HG03097 (cell line): ENCODE measurements around the gene CPN1.
A peak's percentile ranks its signal among the peaks of the same experiment; 100 is the strongest.
"Not testable (repeated sequence)": the region's sequence is repeated elsewhere in the genome, so short reads cannot be mapped to it uniquely, and the experiment has no call there.

ENCODE experiments used
- ATAC-seq: cut with Tn5 transposase; IDR thresholded peaks from one replicate; pipeline ENCODE4 v1.9.1; 2021; ENCODE audit not compliant: unreplicated experiment, low FRiP score

CPN1 gene

GRCh38 chr10:100025576-100025975, 56.1 kb downstream of the CPN1 start:
- no peak for ATAC-seq

DNA sequence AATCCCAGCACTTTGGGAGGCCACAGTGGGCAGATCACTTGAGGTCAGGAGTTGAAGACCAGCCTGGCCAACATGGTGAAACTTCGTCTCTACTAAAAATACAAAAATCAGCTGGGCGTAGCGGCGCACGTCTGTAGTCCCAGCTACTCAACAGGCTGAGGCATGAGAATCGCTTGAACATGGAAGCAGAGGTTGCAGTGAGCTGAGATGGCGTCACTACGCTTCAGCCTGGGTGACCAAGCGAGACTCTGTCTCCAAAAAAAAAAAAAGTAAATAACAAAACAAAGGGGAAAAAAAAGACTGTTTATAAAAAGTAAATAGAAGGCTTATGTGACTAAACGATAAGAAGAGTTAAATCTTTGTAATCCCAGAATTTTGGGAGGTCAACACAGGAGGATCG, 56.9 kb downstream of the CPN1 start:
- no peak for ATAC-seq

- no peak for ATAC-seq
Observed at GRCh38 chr10:100022403-100022802, 59.3 kb downstream of the CPN1 start.

DNA sequence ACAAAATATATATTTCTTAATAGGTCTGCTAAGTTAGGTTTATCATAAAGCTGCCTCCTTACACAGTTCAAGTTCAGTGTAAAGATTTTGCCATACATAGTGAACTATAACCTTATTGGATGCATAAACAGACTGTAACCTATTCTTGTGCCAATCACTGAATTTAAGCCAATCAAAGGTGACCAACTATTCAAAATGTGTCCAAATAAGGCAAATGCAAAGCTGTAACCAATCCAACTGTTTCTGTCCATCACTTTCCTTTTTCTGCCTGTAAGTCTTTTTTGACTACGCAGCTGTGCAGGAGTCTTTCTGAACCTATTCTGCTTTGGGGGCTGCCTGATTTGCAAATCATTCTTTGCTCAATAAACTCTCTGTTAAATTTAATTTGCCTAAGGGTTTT, 60.3 kb downstream of the CPN1 start:
- no peak for ATAC-seq

- no peak for ATAC-seq
Observed at GRCh38 chr10:100020886-100021253, 60.8 kb downstream of the CPN1 start.

DNA sequence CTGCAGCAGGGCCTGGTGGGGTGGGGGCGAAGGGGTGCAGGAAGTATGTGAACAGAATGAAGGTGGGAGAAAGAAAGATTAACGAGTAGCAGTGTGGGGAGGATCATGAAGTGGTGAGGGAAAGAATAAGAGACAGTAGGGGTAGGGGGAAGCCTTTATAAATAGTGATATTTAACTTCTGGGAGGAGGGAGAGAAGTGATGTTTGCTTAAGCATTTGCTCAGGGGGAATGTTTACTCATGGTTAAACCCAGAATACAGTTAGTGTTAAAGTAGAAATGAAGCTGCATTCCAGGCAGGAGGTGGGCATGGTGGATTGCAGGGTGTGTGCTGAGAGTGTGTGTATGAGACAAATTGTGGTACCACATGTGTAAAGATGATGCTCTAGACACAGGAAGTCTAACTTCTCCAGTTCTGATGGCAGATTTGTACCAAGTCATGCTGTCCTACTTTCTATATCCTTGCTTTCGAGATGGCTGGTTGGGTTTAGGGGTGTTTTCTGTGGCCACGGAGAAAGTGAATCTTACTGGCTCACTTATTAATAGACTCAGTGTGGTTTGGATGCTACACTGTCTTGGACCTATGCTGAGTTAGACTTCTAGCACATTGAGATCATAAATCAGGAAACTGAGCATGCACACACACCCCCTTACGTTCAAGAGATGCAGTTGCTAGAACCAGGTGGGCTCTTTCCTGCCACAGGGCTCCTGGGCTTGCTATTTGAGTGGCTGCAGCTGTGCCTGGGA, 61.4 kb downstream of the CPN1 start:
- ATAC-seq: peak; percentile 88

GRCh38 chr10:100019787-100020141, 61.9 kb downstream of the CPN1 start:
- no peak for ATAC-seq

DNA sequence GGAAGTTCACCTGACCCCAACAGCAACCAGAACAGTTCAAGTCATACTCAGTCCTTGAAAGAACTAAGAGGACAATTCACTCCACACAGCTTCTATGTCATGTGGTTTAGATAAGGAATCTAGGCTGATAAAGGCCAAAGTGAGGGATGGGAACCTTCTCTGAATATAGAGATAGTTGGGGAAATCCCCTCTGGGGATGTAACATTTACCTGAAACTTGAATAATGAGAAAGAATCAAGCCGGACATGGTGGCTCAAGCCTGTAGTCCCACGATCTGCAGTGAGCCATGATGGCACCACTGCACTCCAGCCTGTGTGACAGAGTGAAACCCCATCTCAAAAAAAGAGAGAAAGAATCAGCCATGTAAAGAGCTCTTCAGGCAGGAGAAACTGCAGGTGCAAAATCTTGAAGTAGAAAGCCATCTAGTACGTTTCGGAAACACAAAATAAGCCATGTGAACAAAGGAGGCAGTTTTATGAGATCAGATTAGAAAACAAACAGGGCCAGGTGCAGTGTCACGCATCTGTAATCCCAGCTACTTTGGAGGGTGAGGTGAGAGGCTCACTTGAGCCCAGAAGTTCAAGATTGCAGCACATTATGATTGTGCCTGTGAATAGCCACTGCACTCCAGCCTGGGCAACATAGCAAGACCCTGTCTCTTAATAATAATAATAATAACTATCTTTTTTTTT, 67.5 kb downstream of the CPN1 start:
- ATAC-seq: peak; percentile 68

DNA sequence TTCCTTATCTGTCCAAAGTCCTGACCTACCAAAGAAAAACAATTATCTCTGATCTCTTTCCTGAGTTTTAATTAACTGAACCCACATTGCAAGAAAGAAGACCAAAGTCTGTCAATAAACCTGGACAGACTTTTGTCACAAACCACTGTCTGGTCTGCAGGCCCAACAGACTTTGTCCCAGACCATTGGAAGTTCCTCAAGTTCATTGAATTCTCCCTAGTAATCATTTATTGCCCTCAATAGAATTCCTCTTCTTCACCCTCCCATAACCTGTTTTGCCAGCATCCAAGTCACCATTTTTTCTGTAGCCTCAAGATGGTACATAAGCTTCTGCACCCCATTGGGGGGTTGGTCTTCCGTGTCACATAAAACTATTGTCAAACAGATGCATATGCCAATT, 68.0 kb downstream of the CPN1 start:
- ATAC-seq: no peak

DNA sequence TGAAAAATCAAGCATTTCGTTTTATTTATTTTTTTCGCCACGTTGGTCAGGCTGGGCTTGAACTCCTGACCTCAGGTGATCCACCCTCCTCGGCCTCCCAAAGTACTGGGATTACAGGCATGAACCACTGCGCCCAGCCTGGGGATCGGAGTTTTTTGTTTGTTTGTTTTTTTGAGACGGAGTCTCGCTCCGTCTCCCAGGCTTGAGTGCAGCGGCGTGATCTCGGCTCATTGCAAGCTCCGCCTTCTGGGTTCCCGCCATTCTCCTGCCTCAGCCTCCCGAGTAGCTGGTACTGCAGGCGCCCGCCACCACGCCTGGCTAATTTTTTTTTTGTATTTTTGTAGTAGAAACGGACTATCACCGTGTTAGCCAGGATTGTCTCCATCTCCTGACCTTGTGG, 69.8 kb downstream of the CPN1 start:
- ATAC-seq: not testable (repeated sequence)

DNA sequence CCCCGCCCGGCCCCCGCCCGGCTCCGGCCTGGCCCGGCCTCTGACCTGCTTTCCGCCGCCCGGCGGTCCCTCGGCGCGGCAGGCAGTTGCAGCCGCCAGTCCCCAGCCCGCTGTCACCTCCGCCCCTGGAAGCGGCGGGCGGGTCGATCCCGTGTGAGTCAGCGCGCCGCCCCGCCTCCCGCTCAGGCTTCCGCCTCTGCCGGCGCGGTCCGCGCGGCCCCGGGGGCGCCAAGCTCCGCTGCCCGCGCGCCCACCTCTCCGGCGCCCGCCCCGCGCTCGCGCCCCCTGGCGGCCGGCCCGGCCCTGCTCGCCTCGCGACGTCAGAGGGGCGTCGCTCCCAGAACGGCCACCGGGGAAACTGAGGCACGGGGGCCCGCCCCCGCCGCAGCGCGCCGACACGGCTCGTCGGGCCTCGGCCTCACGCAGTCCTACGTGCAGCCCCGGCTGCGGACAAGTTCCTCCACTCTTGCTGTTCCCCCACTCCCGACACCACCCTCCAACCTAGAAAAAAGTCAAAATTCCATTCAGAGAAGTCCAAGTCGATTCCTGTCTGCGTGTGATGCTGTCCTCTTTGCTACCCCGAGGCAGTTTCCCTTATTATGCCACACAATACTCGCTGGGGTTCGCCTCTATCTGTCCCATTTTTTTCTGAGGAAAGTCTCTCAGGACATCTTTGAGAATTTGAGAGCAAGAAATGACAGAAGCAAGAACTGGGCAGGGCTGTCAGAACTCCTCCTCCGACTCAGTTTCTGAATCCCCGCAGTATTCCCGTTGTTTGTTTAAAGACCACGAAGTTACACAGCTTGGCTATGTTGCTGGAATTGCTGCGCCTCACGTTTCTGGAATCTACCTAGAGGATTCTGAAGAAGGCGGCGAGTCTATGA, 71.6 kb downstream of the CPN1 start, which contains the start of gene DNMBP:
Gene DNMBP, minus strand, starts transcription at position 155 of the 884 bp plus-strand sequence. CDS start 37,823 bp downstream, outside the sequence.
- ATAC-seq: peak; percentile 67

- ATAC-seq: peak; percentile 38
Observed at GRCh38 chr10:100009283-100009792, 72.3 kb downstream of the CPN1 start.

- no peak for ATAC-seq
Observed at GRCh38 chr10:100008708-100009282, 72.9 kb downstream of the CPN1 start.

DNA sequence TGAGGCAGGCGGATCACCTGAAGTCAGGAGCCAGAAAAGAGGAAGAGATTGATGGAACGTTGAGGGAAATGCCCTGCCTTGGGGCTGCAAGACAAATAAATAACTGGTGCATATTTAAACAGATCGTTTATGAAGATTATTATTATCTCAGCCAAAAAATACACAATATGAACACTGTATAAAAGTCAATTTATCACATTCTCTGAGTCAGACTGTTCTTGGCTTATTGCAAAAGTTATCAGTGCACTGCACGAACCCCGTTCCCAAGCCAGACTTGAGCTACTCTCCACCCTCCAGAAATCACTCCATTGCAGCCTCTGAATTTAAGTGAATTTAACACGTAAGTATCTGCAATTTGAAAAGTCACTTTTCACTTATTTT, 73.5 kb downstream of the CPN1 start:
- no peak for ATAC-seq

- ATAC-seq: no peak
Observed at GRCh38 chr10:100007231-100008141, 74.2 kb downstream of the CPN1 start.

DNA sequence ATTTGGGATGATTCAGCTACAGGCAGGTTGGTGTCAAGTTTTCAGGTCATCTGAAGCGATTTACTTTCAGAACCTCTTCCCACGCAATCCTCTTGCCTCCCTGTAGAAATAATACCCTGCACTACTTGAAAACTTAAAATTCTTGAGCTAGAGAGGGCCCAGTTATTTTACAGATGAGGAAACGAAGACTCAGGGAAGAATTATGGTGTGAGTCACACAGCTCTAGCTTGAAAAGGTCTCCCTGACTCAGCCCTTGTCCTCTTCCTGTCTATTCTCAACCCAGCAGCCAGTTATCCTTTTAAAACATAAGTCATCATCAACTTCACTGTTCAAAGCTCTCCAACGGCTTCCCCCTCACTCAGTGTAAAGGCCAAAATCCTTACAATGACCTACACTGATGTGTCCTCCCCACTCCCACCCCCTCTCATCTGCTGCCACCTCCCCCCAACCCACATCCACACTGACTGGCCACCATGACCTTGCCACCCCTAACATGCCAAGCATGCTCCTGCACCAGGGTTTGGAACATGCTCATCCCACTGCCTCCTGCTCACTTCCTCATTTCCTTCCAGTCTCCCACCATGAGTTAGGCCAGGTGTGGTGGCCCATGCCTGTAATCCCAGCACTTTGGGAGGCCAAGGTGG, 75.3 kb downstream of the CPN1 start:
- no peak for ATAC-seq

DNA sequence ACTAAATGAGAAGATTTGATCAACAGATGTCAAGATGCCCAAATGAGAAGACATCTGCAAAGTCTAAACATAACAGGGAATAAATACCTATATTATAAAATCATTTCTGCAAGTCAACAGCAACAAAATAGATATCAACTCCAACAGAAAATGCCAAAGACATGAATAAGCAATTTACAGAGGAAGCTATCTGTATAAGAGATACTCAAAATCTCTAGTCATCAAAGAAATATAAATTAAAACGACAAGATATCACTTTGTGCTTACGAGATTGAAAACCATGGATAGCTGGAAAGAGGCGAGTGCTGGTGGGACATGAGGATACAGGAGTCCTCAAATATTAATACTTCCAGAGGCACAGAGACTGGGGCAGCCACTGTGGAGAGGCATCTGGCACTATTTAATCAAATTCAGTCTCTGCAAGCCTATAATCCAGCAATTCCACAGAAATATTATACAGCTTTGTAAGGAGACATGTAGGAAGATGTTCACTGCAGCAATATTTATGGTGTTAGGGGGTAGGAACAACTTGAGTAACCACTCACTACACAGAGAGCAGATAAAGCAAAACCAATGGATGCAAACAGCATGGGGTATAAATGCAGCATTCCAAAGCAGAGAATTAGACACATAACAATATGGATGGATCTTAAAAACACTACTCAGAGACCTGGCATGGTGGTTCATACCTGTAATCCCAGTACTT, 76.7 kb downstream of the CPN1 start:
- no peak for ATAC-seq

- ATAC-seq: no peak
Observed at GRCh38 chr10:100000109-100000644, 81.5 kb downstream of the CPN1 start.
